H1 (cell line): ENCODE data around the gene PRR30. TPM values are rescaled to one million over a fixed set of nuclear protein-coding genes. Genes with fewer than 3 reads are reported as not detected.

Experiments
- CTCF ChIA-PET: fragments of 300-600 bp; sonication (Branson Sonifier 250); formaldehyde crosslinking; loops from one replicate; lab custom pipeline; 2021; ENCODE audit not compliant: partially characterized antibody; lab: Charles Lee
- POLR2A ChIA-PET: fragments of 300-600 bp; sonication (Branson Sonifier 250); formaldehyde crosslinking; loops from one replicate; lab custom pipeline; 2021; ENCODE audit warnings: inconsistent platforms; ENCODE audit not compliant: partially characterized antibody; lab: Charles Lee
- DNase-seq, 2 experiments: peaks; one replicate each; pipeline versions ENCODE4 v3.0.0 to v3.0.0-alpha.2; 2010 to 2022; ENCODE audit warnings: low spot score in 2 of 2, low read depth in 1 of 2, mixed read lengths in 1 of 2
- FAIRE-seq: peaks from 2 replicates; lab custom pipeline; 2011; peaks lifted over from hg19 to GRCh38; lab: Jason Lieb, UNC
- H2AFZ ChIP-seq: 2 replicates; pipeline ENCODE4 v1.8.1; 2012; ENCODE audit warnings: low read length, inconsistent platforms
- H2AK5ac ChIP-seq: 2 replicates; pipeline ENCODE4 v1.6.1; 2013; ENCODE audit warnings: low read depth, low read length
- H2BK120ac ChIP-seq: replicated peaks from 2 replicates; pipeline ENCODE3; 2013; ENCODE audit warnings: low read depth, low read length, inconsistent platforms
- H2BK12ac ChIP-seq: 2 replicates; pipeline ENCODE4 v1.6.1; 2013; ENCODE audit warnings: low read depth, low read length
- H2BK15ac ChIP-seq: 2 replicates; pipeline ENCODE4 v1.6.1; 2013; ENCODE audit warnings: low read length
- H2BK20ac ChIP-seq: 2 replicates; pipeline ENCODE4 v1.6.1; 2013; ENCODE audit warnings: low read length
- H2BK5ac ChIP-seq: 2 replicates; pipeline ENCODE4 v1.6.1; 2013; ENCODE audit warnings: low read depth, low read length
- H3K14ac ChIP-seq: 2 replicates; pipeline ENCODE4 v1.6.1; 2013; ENCODE audit warnings: inconsistent platforms; ENCODE audit not compliant: insufficient read length
- H3K18ac ChIP-seq: 2 replicates; pipeline ENCODE4 v1.6.1; 2013; ENCODE audit warnings: low read length; ENCODE audit errors: extremely low read depth
- H3K23ac ChIP-seq: 2 replicates; pipeline ENCODE4 v1.6.1; 2013; ENCODE audit warnings: inconsistent platforms; ENCODE audit not compliant: insufficient read length
- H3K23me2 ChIP-seq: 2 replicates; pipeline ENCODE4 v1.6.1; 2013; ENCODE audit warnings: low read depth, low read length
- H3K27ac ChIP-seq: 2 replicates; pipeline ENCODE4 v1.6.1; 2011; ENCODE audit warnings: low read depth, low read length, inconsistent platforms
- H3K27me3 ChIP-seq, 4 experiments: replicated peaks in 1 of 4; 1 replicate in 1 of 4; 2 replicates in 3 of 4; pipeline versions ENCODE4 v1.6.1 to v1.8.1; 2011 to 2013; ENCODE audit warnings: low read length in 3 of 4, mild to moderate bottlenecking in 3 of 4, inconsistent platforms in 2 of 4, mixed read lengths in 2 of 4, moderate library complexity in 1 of 4; ENCODE audit not compliant: control insufficient read depth in 3 of 4, insufficient read depth in 3 of 4; ENCODE audit errors: extremely low read depth in 1 of 4
- H3K36me3 ChIP-seq, 4 experiments: 2 replicates each; pipeline versions ENCODE4 v1.6.1 to v1.8.1; 2011 to 2013; ENCODE audit warnings: mild to moderate bottlenecking in 4 of 4, low read length in 3 of 4, moderate library complexity in 2 of 4, control low read depth in 1 of 4, inconsistent platforms in 1 of 4; ENCODE audit not compliant: insufficient read depth in 4 of 4, control insufficient read depth in 2 of 4
- H3K4ac ChIP-seq: replicated peaks from 2 replicates; pipeline ENCODE3; 2013; ENCODE audit warnings: low read length, low read depth, mixed read lengths, inconsistent platforms; ENCODE audit not compliant: insufficient read length
- H3K4me1 ChIP-seq, 4 experiments: replicated peaks in 1 of 4; 1 replicate in 1 of 4; 2 replicates in 3 of 4; pipeline versions ENCODE4 v1.6.1 to v1.8.1; 2011 to 2013; ENCODE audit warnings: low read length in 3 of 4, inconsistent platforms in 2 of 4, mixed read lengths in 1 of 4; ENCODE audit not compliant: insufficient read depth in 4 of 4, control insufficient read depth in 3 of 4
- H3K4me2 ChIP-seq, 2 experiments: 2 replicates each; pipeline versions ENCODE4 v1.6.1 to v1.8.1; 2011 to 2013; ENCODE audit warnings: low read depth in 2 of 2, low read length in 2 of 2, control low read depth in 1 of 2, inconsistent platforms in 1 of 2, mild to moderate bottlenecking in 1 of 2; ENCODE audit not compliant: insufficient read depth in 1 of 2
- H3K4me3 ChIP-seq, 4 experiments: fragments of 200-600, 300-600 bp in 1 of 4; sonication (generic), shearing (Covaris generic), sonication (Bioruptor Twin) in 1 of 4; 2 replicates each; pipeline versions ENCODE4 v1.5.1 to v1.8.1; 2011 to 2016; ENCODE audit warnings: low read length in 4 of 4, low read depth in 3 of 4, control low read depth in 2 of 4, inconsistent platforms in 2 of 4, mild to moderate bottlenecking in 2 of 4, mixed read lengths in 1 of 4, moderate library complexity in 1 of 4; ENCODE audit not compliant: insufficient read depth in 2 of 4; ENCODE audit errors: extremely low read depth in 1 of 4
- H3K56ac ChIP-seq: replicated peaks from 2 replicates; pipeline ENCODE3; 2013; ENCODE audit warnings: low read depth, mild to moderate bottlenecking, mixed read lengths, low read length, inconsistent platforms; ENCODE audit not compliant: insufficient read length
- H3K79me1 ChIP-seq: 2 replicates; pipeline ENCODE4 v1.6.1; 2013; ENCODE audit warnings: low read depth, low read length, control low read depth
- H3K79me2 ChIP-seq, 2 experiments: 2 replicates each; pipeline versions ENCODE4 v1.6.1 to v1.8.1; 2012 to 2013; ENCODE audit warnings: low read length in 2 of 2, mild to moderate bottlenecking in 2 of 2, inconsistent platforms in 1 of 2; ENCODE audit not compliant: insufficient read depth in 2 of 2, control insufficient read depth in 1 of 2
- H3K9ac ChIP-seq, 4 experiments: replicated peaks in 1 of 4; 1 replicate in 1 of 4; 2 replicates in 3 of 4; pipeline versions ENCODE4 v1.6.1 to v1.8.1; 2011 to 2013; ENCODE audit warnings: low read depth in 3 of 4, low read length in 3 of 4, control low read depth in 2 of 4, mild to moderate bottlenecking in 2 of 4, moderate library complexity in 2 of 4, inconsistent platforms in 1 of 4; ENCODE audit errors: extremely low read depth in 1 of 4
- H3K9me3 ChIP-seq, 2 experiments: 2 replicates each; pipeline versions ENCODE4 v1.6.1 to v1.8.1; 2012 to 2013; ENCODE audit warnings: mild to moderate bottlenecking in 2 of 2, moderate library complexity in 2 of 2, control low read depth in 1 of 2, inconsistent platforms in 1 of 2, low read depth in 1 of 2, low read length in 1 of 2, mixed read lengths in 1 of 2; ENCODE audit not compliant: insufficient read depth in 2 of 2
- H4K20me1 ChIP-seq, 2 experiments: replicated peaks in 1 of 2; 2 replicates each; pipeline versions ENCODE3 to v1.8.1; 2011 to 2013; ENCODE audit warnings: inconsistent platforms in 2 of 2, low read length in 2 of 2, mild to moderate bottlenecking in 1 of 2; ENCODE audit not compliant: insufficient read depth in 2 of 2, control insufficient read depth in 1 of 2
- H4K5ac ChIP-seq: 2 replicates; pipeline ENCODE4 v1.6.1; 2013; ENCODE audit warnings: low read length, low read depth, mixed read lengths, inconsistent platforms; ENCODE audit not compliant: insufficient read length
- H4K8ac ChIP-seq: 2 replicates; pipeline ENCODE4 v1.8.0; 2013; ENCODE audit warnings: mild to moderate bottlenecking, moderate library complexity, low read length, inconsistent platforms; ENCODE audit not compliant: insufficient read depth; ENCODE audit errors: extremely low read depth
- H4K91ac ChIP-seq: replicated peaks from 2 replicates; pipeline ENCODE3; 2013; ENCODE audit warnings: low read length, mixed read lengths, inconsistent platforms; ENCODE audit not compliant: insufficient read length
- CEBPB ChIP-seq: IDR thresholded peaks from 2 replicates; pipeline ENCODE4 v1.6.1; 2012; ENCODE audit warnings: low read depth, low read length
- CHD2 ChIP-seq: IDR thresholded peaks from 2 replicates; pipeline ENCODE4 v1.6.1; 2012; ENCODE audit warnings: low read length, improper control_type of control experiment
- JUN ChIP-seq: IDR thresholded peaks from 2 replicates; pipeline ENCODE4 v1.6.1; 2011; ENCODE audit warnings: low read depth, mild to moderate bottlenecking, improper control_type of control experiment, low read length
- POLR2AphosphoS5 ChIP-seq: IDR thresholded peaks from 2 replicates; pipeline ENCODE4 v1.6.1; 2011; ENCODE audit warnings: low read depth, low read length
- SIN3A ChIP-seq, 2 experiments: IDR thresholded peaks in 1 of 2; conservative IDR thresholded peaks in 1 of 2; 2 replicates each; pipeline ENCODE4 v1.6.1; 2011 to 2012; ENCODE audit warnings: low read length in 2 of 2, improper control_type of control experiment in 1 of 2, low read depth in 1 of 2, mild to moderate bottlenecking in 1 of 2
- SIX5 ChIP-seq: IDR thresholded peaks from 2 replicates; pipeline ENCODE4 v1.6.1; 2011; ENCODE audit warnings: mild to moderate bottlenecking, low read depth, low read length
- TAF1 ChIP-seq: IDR thresholded peaks from 2 replicates; pipeline ENCODE4 v1.6.1; 2011; ENCODE audit warnings: mild to moderate bottlenecking, low read depth, low read length
- TBP ChIP-seq: IDR thresholded peaks from 2 replicates; pipeline ENCODE4 v1.6.1; 2011; ENCODE audit warnings: low read depth, low read length, improper control_type of control experiment
- TEAD4 ChIP-seq: IDR thresholded peaks from 2 replicates; pipeline ENCODE4 v1.6.1; 2012; ENCODE audit warnings: low read depth, low read length, inconsistent platforms, mixed read lengths
- WGBS, 2 experiments: shearing (Covaris generic) in 1 of 2; methylation state at CpG; one replicate each; pipeline versions ENCODE4 v1.1.6 to v1.1.7; 2013 to 2015; ENCODE audit warnings: low lambda C conversion rate in 2 of 2, mixed read lengths in 2 of 2, inconsistent platforms in 1 of 2, low coverage in 1 of 2, missing lambda C conversion rate in 1 of 2; ENCODE audit not compliant: insufficient replicate concordance in 2 of 2, insufficient coverage in 1 of 2, insufficient read length in 1 of 2; ENCODE audit errors: extremely low coverage in 1 of 2, missing lambda C conversion rate in 1 of 2; 5-methylcytosine and 5-hydroxymethylcytosine counted together
- polyA plus RNA-seq, 7 experiments: library from polyadenylated mRNA; depleted of rRNA in 3 of 7; stranded (reverse) in 5 of 7; unstranded in 2 of 7; fragments of >200 nt in 5 of 7; fragments of 200-250 nt in 2 of 7; gene quantifications; 1 replicate in 5 of 7; 2 replicates in 1 of 7; 4 replicates in 1 of 7; pipeline versions ENCODE4 v1.2.1 to v1.2.3, GENCODE V29; 2011 to 2013; ENCODE audit warnings: missing spikeins in 2 of 7, mixed read lengths in 2 of 7
- total RNA-seq: library from RNA; stranded (reverse); fragmentation: NEBNext Ultra II Directional; extraction: Animal tissue kit (Norgen Biotek cat#: 25700); gene quantifications from 2 replicates; pipeline ENCODE4 v1.2.1, GENCODE V29; 2021
- TF ChIP-seq, protein P1 (sequence below): IDR thresholded peaks from 2 replicates; pipeline ENCODE4 v1.6.1; 2012; ENCODE audit warnings: inconsistent platforms

PRR30 gene
- total and polyA plus RNA-seq, 2 of the 8 experiments (the other 6 are each of a cell fraction or from before 2014, with no cell fraction given): not detected

DNA sequence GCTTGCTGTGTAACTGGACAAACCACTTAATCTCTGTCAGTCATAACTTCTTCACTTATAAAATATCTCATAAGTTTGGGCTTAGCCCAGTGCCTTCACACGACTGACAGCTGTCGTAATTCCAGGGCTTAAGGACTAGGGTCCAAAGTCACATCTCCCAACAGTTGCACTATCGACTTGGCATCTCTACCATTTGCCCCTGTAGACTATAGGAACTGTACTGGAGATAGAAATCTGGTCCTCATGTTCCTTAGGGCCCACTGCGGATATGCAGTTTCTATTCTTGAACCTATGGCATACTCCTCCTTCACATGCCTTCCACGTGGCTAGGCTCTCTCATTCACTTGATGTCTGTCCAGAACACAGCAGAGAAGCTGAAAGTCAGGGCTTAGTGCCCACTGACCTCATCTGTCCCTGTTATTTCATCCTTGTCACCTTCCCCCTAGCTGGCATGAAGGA, 12.9 kb downstream of the PRR30 start:
- Histone ChIP-seq H4K8ac (no peak overlapping the region), H4K20me1 (peaks cover 2 to 3% of the 10 kb centered on the region in 2 experiments), H3K4ac (no peak overlapping the region), H2BK20ac (no peak overlapping the region), H2BK15ac (no peak overlapping the region), H3K23ac (no peak overlapping the region), H2AK5ac (no peak overlapping the region), H3K27ac (no peak overlapping the region), H3K9me3 (no peaks in the 10 kb centered on the region), H3K9ac (no peak overlapping the region), H4K5ac (no peak overlapping the region), H2BK5ac (no peak overlapping the region), H3K79me2 (no peaks in the 10 kb centered on the region), H3K79me1 (no peaks in the 10 kb centered on the region), H3K4me3 (no peak overlapping the region), H3K36me3 (peaks cover 2 to 16% (median 10%) of the 10 kb centered on the region in 4 experiments; a peak in 6 of 8 replicates), H2BK12ac (no peak overlapping the region; the same call in 1 of the 2 replicates), H3K14ac (no peak overlapping the region), H3K18ac (no peak overlapping the region), H3K56ac (no peak overlapping the region), H3K23me2 (peaks cover 5% of the 10 kb centered on the region), H4K91ac (no peak overlapping the region), H3K4me2 (no peak overlapping the region), H2AFZ (no peak overlapping the region), H3K4me1 (peaks cover 0 to 9% (median 5%) of the 10 kb centered on the region in 4 experiments; a peak in 6 of 7 replicates), H3K27me3 (peaks cover under 1 to 25% (median 18%) of the 10 kb centered on the region in 4 experiments), H2BK120ac (no peak overlapping the region)
- FAIRE-seq: no peak
- TF ChIP-seq CHD2 (no peak), JUN (no peak), TBP (no peak), TEAD4 (no peak), CEBPB (no peak), SIX5 (no peak), SIN3A (conservative IDR thresholded peaks at IDR 0.05 in 1 of 2, IDR thresholded peaks at IDR 0.05 in 1 of 2; ENCODE audit: low read depth in 1 of 2, low read length in 2 of 2) (no peak), POLR2AphosphoS5 (no peak), TAF1 (no peak)
- TF ChIP-seq, protein P1, sequence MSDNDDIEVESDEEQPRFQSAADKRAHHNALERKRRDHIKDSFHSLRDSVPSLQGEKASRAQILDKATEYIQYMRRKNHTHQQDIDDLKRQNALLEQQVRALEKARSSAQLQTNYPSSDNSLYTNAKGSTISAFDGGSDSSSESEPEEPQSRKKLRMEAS: no peak
- WGBS, 2 experiments: 52% methylated on average over 5 of the region's 5 CpGs; no CpG with 5 or more reads in 1 of the 2 experiments
- POLR2A ChIA-PET: interaction anchor here (0.6 to 1.6 kb wide), 9 partner anchors 8 to 131 kb away, joined by 3 to 5 read pairs (median 3); partner anchors contain the start of gene PREB
- CTCF ChIA-PET: interaction anchor here (0.9 to 3.8 kb wide), 6 partner anchors 7 to 65 kb away, joined by 3 to 38 read pairs (median 4); partner anchors contain the start of gene PREB
- DNase-seq: no peak
